ENCODE measurements around the gene TXK.

Gene TXK

DNA sequence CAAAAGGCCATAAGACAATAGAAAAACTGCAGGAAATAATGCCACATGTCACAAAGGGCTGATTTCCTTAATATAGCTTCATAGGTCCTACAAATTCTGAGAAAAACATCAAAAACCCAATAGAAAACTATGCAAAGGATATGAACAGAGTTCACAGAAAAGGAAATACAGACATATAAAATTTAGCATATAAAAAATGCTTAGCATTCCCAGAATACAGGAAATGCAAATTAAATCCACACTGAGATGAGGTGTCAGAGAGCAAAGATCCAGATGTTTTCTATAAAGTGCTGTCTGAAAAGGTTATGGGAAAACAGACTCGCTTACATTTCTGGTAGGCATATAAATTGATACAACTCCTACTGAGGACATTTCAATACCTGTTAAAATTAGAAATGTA is 33.8 kb downstream of the TXK start:
- peak; percentile 34 for DNase-seq

DNA sequence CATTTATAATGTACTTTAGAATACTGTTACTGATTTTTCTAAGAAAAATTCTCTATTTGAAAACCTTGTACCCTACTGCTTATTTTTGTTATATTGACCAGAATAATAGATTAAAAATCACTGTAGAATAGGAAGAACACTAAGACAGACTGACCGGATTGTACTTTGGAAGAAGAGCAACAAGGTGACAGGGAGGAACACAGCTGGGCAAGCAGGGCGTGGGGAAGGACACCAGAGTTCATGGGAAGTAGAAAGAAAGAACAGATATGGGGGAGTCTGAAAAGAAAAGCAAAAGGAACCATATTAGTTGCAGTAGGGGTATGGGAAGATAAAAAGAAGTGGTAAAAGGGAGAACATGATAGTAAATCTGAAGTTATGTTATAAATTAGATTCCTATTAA is 38.6 kb downstream of the TXK start:
- DNase-seq, result no peak

DNA sequence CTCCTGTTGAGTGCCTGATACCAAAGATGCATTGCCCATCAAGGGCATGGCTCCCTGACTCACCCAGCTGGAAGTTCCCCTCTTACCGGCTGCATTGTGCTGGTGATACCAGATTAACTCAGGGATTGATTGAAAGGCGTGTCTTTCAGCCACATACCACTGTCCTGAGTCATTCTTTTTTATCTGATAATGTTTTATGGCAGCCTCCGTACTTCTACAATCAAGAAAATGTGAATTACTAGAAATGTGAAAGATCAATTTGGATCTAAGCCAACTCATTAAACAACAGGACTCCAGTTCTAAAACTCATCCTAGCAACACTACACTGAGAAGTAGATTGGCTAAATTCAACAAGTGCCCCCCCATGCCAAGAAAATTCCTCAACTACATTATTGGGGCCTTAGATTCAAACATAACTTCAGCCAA is 40.0 kb downstream of the TXK start:
- peak; percentile 42 for DNase-seq

DNA sequence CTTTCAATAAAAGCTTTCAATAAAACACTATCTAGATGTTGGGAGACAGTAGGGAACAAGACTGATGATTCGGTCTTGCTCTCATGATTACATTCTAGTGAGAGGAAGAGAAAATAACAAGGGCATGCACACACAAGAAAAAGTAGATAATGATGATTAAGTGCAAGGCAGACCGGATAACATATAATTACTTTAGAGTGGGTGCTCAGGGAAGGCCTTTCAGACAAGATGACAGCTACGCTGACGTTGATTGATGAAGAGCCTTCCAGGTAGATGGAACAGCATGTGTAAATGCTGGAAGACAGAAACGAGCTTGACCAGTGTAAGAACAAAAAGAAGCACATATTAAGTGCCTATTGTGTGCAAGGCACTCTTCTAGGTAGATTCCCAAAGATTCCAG is 43.4 kb downstream of the TXK start:
- DNase-seq, result no peak

DNA sequence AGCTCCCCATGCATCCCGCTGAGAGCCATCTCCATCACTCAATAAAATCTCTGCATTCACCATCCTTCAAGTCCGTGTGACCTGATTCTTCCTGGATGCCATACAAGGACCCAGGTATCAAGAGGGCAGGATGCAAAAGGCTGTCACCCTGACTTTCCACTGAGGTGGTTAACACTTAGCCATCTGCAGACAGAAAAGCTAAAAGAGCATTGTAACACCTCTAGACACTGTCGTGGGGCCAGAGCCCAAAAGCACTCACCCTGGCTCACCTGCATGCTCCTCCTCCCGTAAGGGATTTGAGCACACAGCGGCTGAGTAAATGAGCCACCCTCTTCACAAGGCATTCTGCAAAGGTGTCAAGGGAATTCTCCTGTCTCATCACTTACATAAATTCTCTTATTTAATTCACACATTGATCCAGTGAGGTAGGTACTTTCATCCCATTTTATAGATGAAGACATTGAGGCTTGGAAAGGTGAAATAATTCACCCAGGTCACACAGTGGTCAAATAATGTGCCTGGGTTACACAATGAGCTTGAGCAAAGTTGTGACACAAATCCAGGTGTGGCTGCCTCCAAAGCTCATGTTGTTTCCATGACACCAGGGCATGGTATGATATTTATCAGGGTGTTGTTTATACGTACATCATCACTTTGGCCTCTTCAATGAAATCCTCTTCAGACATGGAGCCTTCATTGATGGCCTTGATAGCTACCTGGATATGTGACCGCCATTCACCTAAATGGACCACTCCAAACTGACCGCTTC is 48.0 kb downstream of the TXK start:
- DNase-seq, result no peak

DNA sequence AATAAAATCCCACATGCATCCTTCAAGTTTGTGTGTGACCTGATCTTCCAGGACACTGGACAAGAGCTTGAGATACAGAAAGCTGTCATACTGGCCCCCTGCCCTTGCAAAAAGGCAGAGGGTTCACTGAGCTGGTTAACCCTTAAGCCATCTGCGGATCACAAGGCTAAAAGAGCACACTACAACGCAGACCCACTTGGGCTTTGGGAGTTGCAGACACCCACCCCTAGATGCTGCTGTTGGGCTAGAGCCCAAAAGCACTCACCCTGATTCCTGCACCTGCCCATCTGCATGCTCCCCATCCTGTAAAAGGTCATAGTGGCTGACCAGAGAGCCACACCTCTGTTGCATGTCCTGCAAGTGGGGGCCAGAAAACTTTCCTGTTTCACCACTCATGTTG is 51.1 kb downstream of the TXK start:
- DNase-seq, result no peak

DNA sequence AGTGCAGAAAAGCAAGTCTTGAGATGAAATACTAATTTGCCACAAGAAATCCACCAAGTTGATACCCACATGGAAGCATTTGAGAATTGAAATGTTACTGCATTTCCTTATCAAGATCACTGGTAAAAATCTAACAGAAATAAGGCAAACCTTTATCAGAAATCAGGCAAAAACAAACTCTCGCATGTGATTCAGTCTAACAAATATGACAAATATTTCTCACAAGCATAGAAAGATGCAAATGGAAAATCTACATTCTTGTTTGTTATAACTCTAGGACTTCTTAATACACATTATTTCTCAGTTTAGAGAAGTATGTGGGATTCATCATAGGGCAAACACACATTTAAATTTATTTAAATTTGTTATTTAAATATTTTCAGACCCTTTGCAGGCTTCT is 52.9 kb downstream of the TXK start:
- peak; percentile 35 for DNase-seq

DNA sequence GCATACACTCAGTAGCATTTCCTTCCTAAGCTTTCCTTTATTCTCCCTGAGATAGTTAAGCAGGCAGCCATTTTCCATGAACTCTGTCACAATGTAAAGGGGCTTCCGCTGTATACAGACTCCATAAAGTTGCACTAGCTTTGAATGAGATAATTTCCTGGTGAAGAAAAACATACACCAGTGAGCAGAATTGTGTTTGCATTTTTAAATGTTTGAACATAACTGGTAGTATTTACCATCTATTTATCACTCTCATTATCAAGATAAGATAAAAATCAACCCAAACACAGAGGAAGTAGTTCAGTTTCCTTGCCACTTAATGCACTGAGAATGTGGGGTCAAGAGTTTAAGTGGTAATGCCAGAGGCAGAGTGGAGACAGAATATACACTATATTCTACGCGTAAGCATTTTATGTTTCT is 54.1 kb downstream of the TXK start:
- peak; percentile 48 for DNase-seq

- DNase-seq, result no peak
Observed at GRCh38 chr4:48078862-48079655, 55.0 kb downstream of the TXK start.

DNA sequence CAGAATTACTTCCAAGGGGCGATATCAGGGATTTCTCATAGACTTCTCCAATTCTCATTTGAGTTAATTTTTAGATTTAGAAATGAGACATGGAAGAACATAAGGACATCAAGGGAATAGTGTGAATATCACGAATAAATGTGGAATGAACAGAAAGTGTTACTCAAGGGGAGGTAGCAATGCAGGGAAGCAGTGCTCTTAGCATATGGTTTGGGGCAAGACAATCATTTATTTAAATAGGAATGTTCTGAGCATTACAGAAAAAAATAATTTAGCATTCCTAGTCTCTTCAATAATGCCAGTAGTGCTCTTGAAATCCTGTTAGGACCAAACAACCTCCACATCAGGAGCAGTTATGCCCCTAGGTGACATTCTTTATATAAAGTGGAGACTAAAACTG is 55.6 kb downstream of the TXK start:
- DNase-seq, result no peak

DNA sequence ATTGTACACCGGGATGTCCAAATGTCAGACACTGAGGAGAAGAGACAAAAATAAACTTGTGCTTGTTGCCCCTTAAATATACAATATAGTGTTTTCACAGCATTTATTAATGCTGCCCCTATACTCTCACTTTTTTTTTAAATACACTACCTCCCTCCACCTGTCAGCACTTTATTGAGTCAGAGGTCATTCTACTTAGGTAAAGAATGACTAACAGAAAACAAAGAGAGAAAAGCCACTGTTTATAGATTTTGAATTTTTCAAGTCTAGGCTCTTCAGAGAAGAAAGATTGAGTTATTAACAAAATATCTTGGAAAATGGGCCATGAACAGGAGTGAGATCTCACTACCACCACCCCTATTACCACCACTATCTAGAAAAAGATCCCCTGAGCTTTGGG is 59.4 kb downstream of the TXK start:
- DNase-seq, result no peak

DNA sequence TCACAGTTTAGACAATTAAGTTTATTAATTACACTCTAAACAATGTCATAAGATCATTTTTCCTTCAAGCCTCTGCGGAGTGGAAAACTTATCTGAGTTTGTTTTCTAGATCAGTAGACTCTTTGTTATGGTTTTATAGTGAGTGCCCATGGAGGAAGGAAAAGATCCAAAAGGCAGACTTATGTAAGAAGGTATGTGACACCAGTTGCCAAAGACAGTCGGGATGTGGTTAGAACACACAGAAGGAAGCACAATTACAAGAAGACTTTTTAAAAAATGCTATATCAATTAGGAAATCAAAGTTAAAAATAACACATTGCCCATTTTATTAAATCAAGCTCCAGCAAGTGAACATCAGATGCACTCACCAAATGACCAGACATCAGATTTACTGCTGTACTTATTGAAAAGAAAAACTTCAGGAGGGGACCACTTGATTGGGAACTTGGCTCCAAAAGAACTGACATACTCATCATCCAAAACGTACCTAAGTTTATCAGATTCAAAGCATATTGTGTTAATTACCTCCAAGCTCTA is 60.4 kb downstream of the TXK start:
- no peak for DNase-seq

- no peak for DNase-seq
Observed at GRCh38 chr4:48071191-48071590, 62.9 kb downstream of the TXK start.

GRCh38 chr4:48069026-48069425 is 65.0 kb downstream of the TXK start:
- DNase-seq, result no peak

GRCh38 chr4:48068182-48068581 is 65.9 kb downstream of the TXK start:
- no peak for DNase-seq

DNA sequence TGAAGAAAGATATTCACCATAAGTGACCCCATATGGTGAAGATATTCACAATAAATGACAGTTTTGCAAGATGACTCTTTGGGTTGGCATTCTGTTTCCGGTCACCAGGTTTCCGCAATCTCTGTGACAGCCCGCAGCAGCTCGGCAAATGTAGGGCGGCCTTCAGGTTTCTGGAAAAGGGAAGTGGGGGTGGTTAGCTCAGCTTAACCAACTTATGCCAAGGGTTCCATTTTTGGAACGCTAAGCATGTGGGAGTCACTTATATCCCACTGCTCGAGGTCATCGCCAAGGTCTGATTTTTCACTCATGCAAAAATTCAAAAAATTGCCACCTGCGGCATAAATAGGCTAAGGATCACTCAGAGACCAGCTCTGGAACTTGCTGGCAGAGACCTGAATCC is 66.5 kb downstream of the TXK start:
- DNase-seq, result no peak

- DNase-seq, result no peak
Observed at GRCh38 chr4:48065587-48066052, 68.4 kb downstream of the TXK start.

DNA sequence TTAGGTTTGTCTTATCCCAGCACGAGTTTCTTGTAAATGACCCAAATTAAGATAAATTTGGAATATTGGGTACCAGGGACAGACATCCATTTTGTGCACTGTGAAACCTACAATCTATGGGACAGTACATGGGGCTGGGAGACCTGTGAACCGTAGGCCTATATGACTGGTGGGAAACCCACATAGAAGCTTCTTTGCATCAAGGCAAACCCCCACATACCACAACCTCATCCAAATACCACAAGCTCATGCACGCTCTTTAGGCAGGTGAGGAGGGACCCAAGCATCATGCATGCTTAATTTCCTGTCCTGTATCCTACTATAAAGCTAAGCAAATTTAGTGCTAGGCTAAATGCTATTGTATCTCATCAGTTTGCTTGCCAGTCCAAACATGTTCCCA is 69.7 kb downstream of the TXK start:
- DNase-seq, result no peak

GRCh38 chr4:48058617-48059530 is 75.2 kb downstream of the TXK start:
- DNase-seq, result no peak

- no peak for DNase-seq
Observed at GRCh38 chr4:48051078-48051477, 83.0 kb downstream of the TXK start.

DNA sequence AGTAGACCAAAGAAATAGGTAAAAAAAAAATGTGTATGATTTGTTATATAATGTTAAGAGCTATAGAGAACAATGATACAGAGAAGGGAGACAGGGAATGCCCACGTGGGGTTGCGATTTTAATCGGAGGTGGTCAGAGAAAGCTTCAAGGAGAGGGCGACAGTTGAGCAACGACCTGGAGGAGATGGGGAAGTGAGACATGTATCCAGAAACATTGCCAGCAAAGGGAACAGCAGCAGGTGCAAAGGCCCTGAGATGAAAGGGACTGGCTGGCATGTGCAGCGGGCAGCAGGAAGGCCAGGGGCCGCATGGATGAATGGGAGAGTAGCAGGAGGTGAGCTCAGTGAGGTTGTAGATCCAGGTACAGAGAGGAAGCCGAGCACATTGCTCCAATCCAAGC is 84.6 kb downstream of the TXK start:
- DNase-seq, result no peak

DNA sequence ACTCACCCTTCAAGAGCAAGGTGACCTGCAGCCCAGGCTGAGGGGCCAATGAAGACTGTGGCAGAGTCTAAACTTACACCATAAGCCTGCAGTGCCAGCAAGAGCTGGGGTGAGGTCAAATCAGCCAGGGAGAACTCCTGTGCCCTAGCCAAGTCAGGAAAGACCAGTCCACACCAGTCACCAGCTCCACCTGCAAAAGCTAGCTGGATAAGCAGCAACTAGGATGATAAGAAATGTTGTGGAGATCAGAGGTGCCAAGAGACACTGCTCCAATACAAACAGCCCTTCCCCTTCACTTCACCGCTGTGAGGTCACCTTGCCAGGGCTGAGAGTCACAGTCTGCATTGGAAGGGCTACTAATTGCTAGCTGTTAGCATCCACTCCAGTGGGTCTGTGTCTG is 86.2 kb downstream of the TXK start:
- DNase-seq, result no peak

- no peak for DNase-seq
Observed at GRCh38 chr4:48047421-48047844, 86.6 kb downstream of the TXK start.

Measured in fibroblast of skin of right biceps (primary cell).